OCI-LY3 (cell line): Measurements from ENCODE around the gene PAF1.

Source experiments
- H2AFZ ChIP-seq: fragments of 200-600, 300-600 bp; shearing (Covaris generic); 2 replicates; pipeline ENCODE4 v1.6.0; 2014; ENCODE audit warnings: antibody characterized with exemption, low read depth, low read length
- H3K27ac ChIP-seq: fragments of 200-600, 300-600 bp; sonication (generic); 2 replicates; pipeline ENCODE4 v1.5.1; 2014; ENCODE audit warnings: mild to moderate bottlenecking, low read length, moderate library complexity, mixed read lengths
- H3K27me3 ChIP-seq: fragments of 200-600, 300-600 bp; sonication (generic); 2 replicates; pipeline ENCODE4 v1.6.1; 2014; ENCODE audit warnings: low read depth, low read length, mixed read lengths
- H3K36me3 ChIP-seq: fragments of 200-600, 300-600 bp; sonication (generic); replicated peaks from 2 replicates; pipeline ENCODE3; 2014; ENCODE audit warnings: low read depth, low read length, mixed read lengths
- H3K4me1 ChIP-seq: fragments of 300-600, 200-600 bp; sonication (generic); 2 replicates; pipeline ENCODE4 v1.6.1; 2014; ENCODE audit warnings: low read length, mixed read lengths
- H3K4me2 ChIP-seq: fragments of 200-600, 300-600 bp; sonication (generic); 2 replicates; pipeline ENCODE4 v1.6.1; 2014; ENCODE audit warnings: low read length, mixed read lengths
- H3K4me3 ChIP-seq: fragments of 300-600, 200-600 bp; sonication (generic); 2 replicates; pipeline ENCODE4 v1.5.1; 2014; ENCODE audit warnings: antibody characterized with exemption, mild to moderate bottlenecking, low read length, moderate library complexity
- H3K79me2 ChIP-seq: fragments of 300-600, 200-600 bp; shearing (Covaris generic); 2 replicates; pipeline ENCODE4 v1.6.1; 2014; ENCODE audit warnings: mild to moderate bottlenecking, low read length, mixed read lengths
- H3K9ac ChIP-seq: fragments of 300-600, 200-600 bp; shearing (Covaris generic); 2 replicates; pipeline ENCODE4 v1.6.0; 2014; ENCODE audit warnings: mild to moderate bottlenecking, low read length, moderate library complexity
- H3K9me3 ChIP-seq: fragments of 200-600, 300-600 bp; shearing (Covaris generic); 2 replicates; pipeline ENCODE4 v1.6.1; 2014; ENCODE audit warnings: low read length, mixed read lengths; ENCODE audit not compliant: insufficient read depth
- H4K20me1 ChIP-seq: fragments of 200-600, 300-600 bp; sonication (generic); 2 replicates; pipeline ENCODE4 v1.6.1; 2016; ENCODE audit warnings: low read length, mixed read lengths; ENCODE audit not compliant: insufficient read depth
- CTCF ChIP-seq: fragments of 200-600, 300-600 bp; sonication (generic); IDR thresholded peaks from 2 replicates; pipeline ENCODE4 v1.5.1; 2014; ENCODE audit warnings: antibody characterized with exemption, low read length, low read depth
- EZH2phosphoT487 ChIP-seq: fragments of 200-600 bp; shearing (Covaris generic); IDR thresholded peaks from 2 replicates; pipeline ENCODE4 v1.6.1; 2018; ENCODE audit warnings: antibody characterized with exemption, mixed run types, low read depth

PAF1 gene

DNA sequence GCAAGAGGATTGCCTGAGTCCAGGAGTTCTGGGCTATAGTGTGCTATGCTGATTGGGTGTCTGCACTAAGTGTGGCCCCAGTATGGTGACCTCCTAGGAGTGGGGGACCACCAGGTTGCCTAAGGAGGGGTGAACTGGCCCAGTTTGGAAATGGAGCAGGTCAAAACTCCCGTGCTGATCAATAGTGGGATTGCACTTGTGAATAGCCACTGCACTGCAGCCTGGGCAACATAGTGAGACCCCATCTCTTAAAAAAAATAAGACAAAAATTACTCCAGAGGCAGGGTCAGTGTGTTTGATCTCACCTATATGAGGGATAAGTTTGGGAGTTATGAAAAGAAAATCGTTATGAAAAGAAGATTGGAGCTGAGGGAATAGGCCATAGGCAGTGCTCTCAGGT, 21.7 kb downstream of the PAF1 start:
- no peak overlapping the region for H3K4me2 ChIP-seq
- H4K20me1 ChIP-seq: peaks cover 8% of the 10 kb centered on the region; the same call in 1 of the 2 replicates
- no peaks in the 10 kb centered on the region for H3K9me3 ChIP-seq
- TF ChIP-seq EZH2phosphoT487 (no peak), CTCF (no peak)
- no peak overlapping the region for H3K9ac ChIP-seq
- no peaks in the 10 kb centered on the region for H3K27me3 ChIP-seq
- H3K4me3 ChIP-seq: no peak overlapping the region
- H3K36me3 ChIP-seq: peaks cover 56% of the 10 kb centered on the region
- no peaks in the 10 kb centered on the region for H3K4me1 ChIP-seq
- H3K79me2 ChIP-seq: no peaks in the 10 kb centered on the region
- H3K27ac ChIP-seq: no peak overlapping the region
- no peak overlapping the region for H2AFZ ChIP-seq

GRCh38 chr19:39365531-39365930, 25.4 kb downstream of the PAF1 start:
- H3K4me2 ChIP-seq: no peak overlapping the region
- no peaks in the 10 kb centered on the region for H3K9me3 ChIP-seq
- H2AFZ ChIP-seq: no peak overlapping the region
- TF ChIP-seq EZH2phosphoT487 (no peak), CTCF (no peak)
- no peaks in the 10 kb centered on the region for H3K79me2 ChIP-seq
- peaks cover 57% of the 10 kb centered on the region for H3K36me3 ChIP-seq
- no peaks in the 10 kb centered on the region for H3K27me3 ChIP-seq
- H3K4me1 ChIP-seq: peaks cover 7% of the 10 kb centered on the region; the same call in 1 of the 2 replicates
- H4K20me1 ChIP-seq: peaks cover 10% of the 10 kb centered on the region
- no peak overlapping the region for H3K27ac ChIP-seq
- no peak overlapping the region for H3K9ac ChIP-seq
- H3K4me3 ChIP-seq: no peak overlapping the region

GRCh38 chr19:39363901-39364457, 26.9 kb downstream of the PAF1 start:
- no peak for TF ChIP-seq EZH2phosphoT487
- no peak for TF ChIP-seq CTCF
- H3K4me2 ChIP-seq: no peak overlapping the region
- peaks cover 7% of the 10 kb centered on the region; the same call in 1 of the 2 replicates for H3K4me1 ChIP-seq
- no peaks in the 10 kb centered on the region for H3K79me2 ChIP-seq
- H3K9me3 ChIP-seq: no peaks in the 10 kb centered on the region
- H3K27ac ChIP-seq: no peak overlapping the region
- no peak overlapping the region for H3K4me3 ChIP-seq
- H4K20me1 ChIP-seq: peaks cover 7% of the 10 kb centered on the region; the same call in 1 of the 2 replicates
- H3K36me3 ChIP-seq: peaks cover 54% of the 10 kb centered on the region
- no peaks in the 10 kb centered on the region for H3K27me3 ChIP-seq
- H2AFZ ChIP-seq: no peak overlapping the region
- no peak overlapping the region for H3K9ac ChIP-seq

- H3K36me3 ChIP-seq: peaks cover 63% of the 10 kb centered on the region
- no peak overlapping the region for H3K27ac ChIP-seq
- peaks cover 7% of the 10 kb centered on the region; the same call in 1 of the 2 replicates for H4K20me1 ChIP-seq
- no peak overlapping the region for H3K9ac ChIP-seq
- no peaks in the 10 kb centered on the region for H3K79me2 ChIP-seq
- TF ChIP-seq EZH2phosphoT487: no peak
- TF ChIP-seq CTCF: no peak
- H3K27me3 ChIP-seq: no peaks in the 10 kb centered on the region
- no peak overlapping the region for H3K4me3 ChIP-seq
- H2AFZ ChIP-seq: no peak overlapping the region
- H3K4me1 ChIP-seq: peaks cover 7% of the 10 kb centered on the region; the same call in 1 of the 2 replicates
- H3K4me2 ChIP-seq: no peak overlapping the region
- no peaks in the 10 kb centered on the region for H3K9me3 ChIP-seq
Observed at GRCh38 chr19:39362682-39363657, 27.9 kb downstream of the PAF1 start.
